HEK293T (cell line): Measurements from ENCODE around the gene ANP32A.

Experiments
- FOXK2 ChIP-seq: fragments of 450-650 bp; IDR thresholded peaks from 2 replicates; pipeline ENCODE4 v1.6.1; 2016; ENCODE audit warnings: mild to moderate bottlenecking
- FOXM1 ChIP-seq: fragments of 450-650 bp; IDR thresholded peaks from 2 replicates; pipeline ENCODE4 v1.6.1; 2017; ENCODE audit warnings: mild to moderate bottlenecking, borderline replicate concordance
- LEF1 ChIP-seq: fragments of 450-650 bp; IDR thresholded peaks from 2 replicates; pipeline ENCODE4 v1.6.1; 2017; ENCODE audit warnings: mild to moderate bottlenecking, borderline replicate concordance
- SUZ12 ChIP-seq: fragments of 450-650 bp; IDR thresholded peaks from 2 replicates; pipeline ENCODE4 v1.6.1; 2016; ENCODE audit warnings: mild to moderate bottlenecking
- TARDBP ChIP-seq: fragments of 450-650 bp; IDR thresholded peaks from 2 replicates; pipeline ENCODE4 v1.6.1; 2016

DNA sequence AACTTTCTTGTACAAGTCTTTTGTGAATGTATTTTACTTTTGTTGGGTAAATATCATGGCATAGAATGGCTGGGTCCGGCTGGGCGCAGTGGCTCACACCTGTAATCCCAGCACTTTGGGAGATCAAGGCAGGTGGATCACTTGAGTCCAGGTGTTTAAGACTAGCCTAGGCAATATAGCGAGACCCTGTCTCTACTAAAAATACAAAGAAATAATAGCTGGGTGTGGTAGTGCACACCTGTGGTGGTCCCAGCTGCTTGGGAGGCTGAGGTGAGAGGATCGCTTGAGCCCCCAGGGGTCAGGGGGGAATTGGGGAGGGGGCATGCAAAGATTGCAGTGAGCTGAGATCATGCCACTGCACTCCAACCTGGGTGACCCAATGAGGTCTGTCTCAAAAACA lies 52.9 kb downstream of the ANP32A start:
- TF ChIP-seq FOXK2 (no peak), LEF1 (no peak), FOXM1 (no peak), TARDBP (no peak), SUZ12 (no peak)
